Measurements from ENCODE around the gene DYNC1H1. TPM values are rescaled to one million over a fixed set of nuclear protein-coding genes. Genes with fewer than 3 reads are reported as not detected.
"Not testable (repeated sequence)": the region's sequence is repeated elsewhere in the genome, so short reads cannot be mapped to it uniquely, and the experiment has no call there.

The DYNC1H1 gene
- polyA plus RNA-seq, 5 donors = 266 to 332 (median 277) TPM

DNA sequence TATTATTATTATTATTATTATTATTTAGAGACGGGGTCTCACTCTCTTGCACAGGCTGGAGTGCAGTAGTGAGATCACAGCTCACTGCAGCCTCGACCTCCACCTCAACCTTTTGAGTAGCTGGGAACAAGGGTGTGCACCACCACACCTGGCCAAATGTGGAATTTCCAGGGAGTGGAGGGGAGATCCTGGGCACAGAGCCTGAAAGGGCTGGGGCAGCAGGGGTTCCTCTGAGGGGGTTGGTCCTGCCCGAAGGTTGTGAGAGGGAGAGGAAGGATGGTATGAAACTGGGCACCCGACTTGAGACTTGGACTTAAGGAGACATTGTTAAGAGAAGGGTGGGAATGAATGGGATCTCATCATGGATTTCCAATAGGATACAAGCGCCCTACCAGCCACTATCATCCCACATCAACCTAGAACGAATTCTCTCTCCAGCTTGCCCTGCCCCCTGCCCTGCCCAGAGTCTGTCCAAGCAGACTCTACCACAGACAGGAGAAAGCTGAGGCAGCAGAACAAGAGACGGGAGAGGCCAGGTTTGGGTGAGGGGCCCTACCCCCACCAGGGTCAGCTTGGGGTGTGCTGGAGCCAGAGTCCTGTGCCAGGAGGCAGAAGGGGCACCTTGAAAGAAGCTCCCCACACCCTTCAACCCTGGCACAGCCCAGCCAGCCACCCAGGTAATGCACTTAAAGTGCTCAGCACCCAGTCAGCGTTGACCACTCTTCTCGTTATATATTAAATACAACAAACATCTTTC is 2.4 kb upstream of the DYNC1H1 start:
- DNase-seq = no peak

DNA sequence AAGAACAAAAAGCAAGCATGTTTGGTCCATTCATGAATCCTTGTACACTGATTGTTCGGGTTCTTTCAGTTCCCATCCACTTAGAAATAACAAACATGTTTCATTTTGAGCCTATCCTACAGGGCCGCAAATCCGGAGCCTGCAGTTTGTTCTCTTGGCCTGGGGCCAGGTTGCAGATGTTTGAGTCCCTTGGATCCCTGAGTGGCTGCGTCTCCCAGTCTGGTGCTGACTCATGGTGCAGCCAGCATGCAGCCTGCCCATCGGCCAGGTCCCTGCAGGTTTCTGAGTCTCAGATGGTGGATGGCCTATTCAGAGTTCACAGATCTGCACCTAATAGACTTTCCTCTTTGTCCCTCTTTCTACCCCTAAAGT is 1.9 kb upstream of the DYNC1H1 start:
- no peak for DNase-seq

DNA sequence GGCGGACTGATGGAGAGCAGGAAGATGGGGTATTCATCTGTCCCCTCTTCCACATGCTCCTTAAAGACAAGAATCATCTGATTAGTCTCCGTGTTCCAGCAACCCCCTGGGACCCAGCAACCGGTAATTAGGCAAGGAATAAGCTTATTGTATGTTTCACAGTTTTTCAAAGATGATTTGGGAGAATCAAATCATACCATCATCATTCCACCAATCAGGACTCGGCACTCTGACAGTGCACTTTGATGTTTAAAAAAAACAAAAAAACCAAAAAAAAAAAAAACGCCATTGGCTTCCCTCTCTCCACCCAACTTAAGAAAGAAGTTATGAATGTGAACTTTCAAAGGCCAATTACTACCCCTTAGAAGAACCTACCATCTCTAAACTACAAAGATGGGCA is 1.3 kb upstream of the DYNC1H1 start:
- DNase-seq = no peak

DNA sequence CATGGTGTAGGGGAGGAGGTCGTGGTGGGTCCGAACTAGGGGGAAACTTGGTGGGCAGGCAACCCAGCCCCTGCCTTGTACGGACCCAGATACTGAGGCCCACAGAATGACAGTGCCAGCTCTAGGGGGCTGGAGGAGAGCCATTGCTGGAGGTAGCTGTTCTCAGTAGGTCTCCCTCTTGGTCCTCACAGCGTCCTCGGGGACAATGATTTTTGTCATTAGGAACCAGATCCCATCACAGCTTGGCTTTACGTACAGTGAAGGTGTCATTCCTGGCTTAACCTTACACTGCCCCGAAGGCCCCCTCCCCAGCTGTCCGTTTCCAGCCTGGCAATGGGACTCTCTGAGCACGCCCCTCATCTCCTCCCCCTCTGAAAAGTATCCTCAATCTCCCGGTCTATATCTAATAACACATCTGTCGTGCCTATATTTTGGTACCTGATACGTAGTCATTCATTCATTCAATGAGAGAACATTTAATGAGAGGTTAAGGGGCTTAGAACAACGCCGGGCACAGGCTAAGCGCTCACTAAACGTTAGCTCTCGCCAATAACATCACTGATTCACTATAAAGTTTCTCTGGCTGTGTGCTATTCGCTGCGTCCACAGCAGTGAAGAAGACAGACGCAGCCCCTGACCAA is 597 bp upstream of the DYNC1H1 start:
- DNase-seq = no peak

DNA sequence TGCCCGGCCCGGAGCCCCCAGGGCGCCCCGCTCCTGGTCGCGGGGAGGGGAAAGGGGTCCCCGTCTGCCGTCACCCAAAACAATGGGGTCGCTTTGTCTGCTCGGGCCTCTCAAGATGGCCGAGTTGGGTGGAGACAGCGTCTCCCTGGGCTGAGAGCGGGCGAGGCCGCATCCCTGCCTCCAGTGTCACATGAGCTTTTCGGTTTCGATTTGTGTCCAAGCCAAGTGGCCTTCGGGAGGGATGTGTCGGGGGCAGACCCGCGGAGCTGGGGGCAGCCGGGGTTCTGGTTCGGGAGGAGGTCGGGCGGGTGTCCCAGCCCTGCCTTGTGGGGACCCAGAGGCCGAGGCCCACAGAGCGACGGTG is 790 bp downstream of the DYNC1H1 start:
- peak in 1 of 2 donors; percentile 65 for DNase-seq

DNA sequence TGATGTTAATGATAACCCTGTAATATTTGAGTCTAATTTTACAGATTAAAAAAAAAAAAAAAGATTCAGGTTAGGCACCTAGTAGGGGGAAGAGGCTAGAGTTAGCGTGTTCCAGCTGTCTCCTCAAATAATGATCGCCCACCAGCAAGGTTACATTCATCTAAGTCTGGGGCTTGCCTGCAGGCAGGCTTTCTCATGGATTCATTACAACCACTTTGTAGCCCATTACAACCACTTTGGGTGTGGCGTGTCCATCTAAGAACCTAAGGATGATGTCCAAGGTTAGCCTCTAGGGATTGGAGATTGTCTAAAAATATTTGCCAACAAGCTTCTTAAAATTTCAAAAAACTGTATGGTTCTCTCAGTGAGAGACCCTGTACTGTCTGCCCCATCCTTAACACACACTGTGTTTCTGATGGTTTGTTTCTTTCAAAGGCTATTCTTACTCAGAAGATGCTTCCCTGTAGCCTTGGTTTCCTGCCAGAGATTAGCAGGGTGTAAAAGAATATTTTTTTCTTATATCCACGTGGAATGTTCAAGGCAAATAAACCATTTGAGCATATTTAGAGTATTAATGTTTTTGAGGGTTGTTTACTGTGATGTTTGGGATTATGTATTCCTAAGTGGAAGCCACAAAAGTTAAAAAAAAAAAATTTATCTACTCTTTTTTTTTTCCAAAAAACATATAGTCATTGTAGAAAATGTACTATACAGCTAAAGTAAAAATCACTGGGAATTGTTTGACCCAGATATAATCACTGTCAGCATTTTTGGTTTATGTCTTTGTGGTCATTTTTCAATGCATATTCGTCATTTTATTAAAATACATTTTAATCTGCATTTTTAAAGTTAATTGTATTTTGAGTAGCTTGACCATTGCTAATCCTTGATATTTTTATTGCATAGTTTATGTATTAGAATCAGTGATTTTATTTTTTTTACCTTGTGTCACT is 1.7 kb downstream of the DYNC1H1 start:
- no peak for DNase-seq

DNA sequence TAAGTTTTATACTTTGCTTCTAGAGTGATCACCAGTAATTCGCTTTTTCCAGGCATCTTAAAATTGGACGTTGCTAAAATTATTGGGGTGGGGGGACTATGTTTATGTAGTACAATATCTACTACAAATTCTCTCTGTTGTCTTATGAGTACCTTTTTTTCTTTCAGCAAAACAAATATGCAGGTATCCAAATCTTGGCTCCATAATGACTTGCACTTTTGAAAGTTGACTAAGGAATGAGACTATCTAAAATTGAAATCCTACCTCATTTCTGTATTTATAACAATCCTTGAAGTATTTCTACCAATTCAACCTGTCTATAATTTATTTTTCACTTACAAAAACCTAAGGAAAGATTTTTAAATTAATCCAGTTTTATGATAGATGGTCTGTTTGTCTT is 2.4 kb downstream of the DYNC1H1 start:
- DNase-seq = no peak

DNA sequence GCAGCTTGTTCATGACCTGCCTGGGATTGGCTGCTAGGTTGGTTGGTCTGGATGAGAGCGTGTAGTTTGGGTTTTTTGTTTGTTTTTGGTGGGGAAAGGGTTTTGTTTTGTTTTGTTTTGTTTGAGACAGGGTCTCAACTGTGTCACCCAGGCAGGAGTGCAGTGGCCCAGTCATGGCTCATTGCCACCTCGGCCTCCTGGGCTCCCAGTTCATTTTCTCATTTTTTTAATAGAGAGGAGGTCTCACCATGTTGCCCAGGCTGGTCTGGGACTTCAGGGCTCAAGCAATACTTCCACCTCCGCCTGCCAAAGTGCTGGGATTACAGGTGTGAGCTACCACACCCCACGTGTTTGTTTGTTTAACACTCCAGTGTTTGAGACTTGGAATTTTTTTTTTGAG is 3.8 kb downstream of the DYNC1H1 start:
- DNase-seq = no peak

DNA sequence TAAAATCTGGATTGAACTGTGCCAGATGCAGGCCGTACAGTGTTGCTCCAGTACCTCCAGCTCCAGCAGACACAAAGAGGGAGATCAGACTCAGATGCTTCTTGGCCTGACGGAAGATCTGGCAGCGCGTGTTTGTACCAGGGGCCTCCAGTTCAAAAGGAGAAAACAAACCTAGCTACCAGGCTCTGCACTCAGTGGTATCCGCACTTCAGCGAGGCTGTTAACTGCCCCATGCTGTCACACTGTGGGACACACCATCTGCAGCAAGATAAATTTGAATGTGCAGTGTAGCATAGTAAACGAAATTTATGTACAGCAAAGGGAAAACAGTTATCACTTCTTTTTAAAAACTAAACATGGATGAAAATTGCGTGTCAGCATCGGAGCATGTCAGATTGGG is 5.1 kb downstream of the DYNC1H1 start:
- no peak for DNase-seq

DNA sequence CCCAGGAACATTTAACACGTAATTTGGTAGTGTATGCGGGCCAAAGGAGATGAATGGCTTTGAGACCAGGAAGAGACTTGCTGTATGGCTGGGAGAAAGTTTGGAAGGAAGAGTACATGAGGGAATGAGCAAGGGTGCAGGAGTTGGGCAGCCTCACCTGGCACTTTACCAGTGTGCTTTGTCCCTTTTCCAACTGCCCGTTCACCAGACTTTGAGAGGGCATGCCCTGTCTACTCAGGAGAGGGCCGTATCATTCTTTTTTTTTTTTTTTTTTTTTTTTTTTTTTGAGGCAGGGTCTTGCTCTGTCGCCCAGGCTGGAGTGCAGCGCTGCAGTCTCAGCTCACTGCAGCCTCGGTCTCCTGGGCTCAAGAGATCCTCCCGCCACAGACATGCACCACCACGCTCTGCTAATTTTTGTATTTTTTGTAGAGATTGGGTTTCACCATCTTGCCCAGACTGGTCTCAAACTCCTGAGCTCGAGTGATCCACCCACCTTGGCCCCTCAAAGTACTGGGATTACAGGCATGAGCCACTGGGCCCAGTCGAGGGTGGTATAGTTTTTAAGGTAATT is 6.5 kb downstream of the DYNC1H1 start:
- no peak for DNase-seq

DNA sequence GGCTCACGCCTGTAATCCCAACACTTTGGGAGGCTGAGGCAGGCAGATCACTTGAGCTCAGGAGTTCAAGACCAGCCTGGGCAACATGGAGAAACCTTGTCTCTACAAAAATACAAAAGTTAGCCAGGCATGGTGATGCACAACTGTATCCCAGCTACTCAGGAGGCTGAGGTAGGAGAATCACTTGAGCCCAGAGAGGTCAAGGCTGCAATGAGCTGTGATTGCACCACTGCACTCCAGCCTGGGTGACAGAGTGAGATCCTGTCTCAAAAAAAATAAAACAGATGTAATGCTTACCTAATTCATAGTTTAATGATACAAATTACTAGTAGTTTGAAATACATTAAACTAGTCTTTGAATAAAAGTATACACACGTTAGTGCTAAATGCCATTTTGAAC is 7.1 kb downstream of the DYNC1H1 start:
- not testable (repeated sequence) for DNase-seq

DNA sequence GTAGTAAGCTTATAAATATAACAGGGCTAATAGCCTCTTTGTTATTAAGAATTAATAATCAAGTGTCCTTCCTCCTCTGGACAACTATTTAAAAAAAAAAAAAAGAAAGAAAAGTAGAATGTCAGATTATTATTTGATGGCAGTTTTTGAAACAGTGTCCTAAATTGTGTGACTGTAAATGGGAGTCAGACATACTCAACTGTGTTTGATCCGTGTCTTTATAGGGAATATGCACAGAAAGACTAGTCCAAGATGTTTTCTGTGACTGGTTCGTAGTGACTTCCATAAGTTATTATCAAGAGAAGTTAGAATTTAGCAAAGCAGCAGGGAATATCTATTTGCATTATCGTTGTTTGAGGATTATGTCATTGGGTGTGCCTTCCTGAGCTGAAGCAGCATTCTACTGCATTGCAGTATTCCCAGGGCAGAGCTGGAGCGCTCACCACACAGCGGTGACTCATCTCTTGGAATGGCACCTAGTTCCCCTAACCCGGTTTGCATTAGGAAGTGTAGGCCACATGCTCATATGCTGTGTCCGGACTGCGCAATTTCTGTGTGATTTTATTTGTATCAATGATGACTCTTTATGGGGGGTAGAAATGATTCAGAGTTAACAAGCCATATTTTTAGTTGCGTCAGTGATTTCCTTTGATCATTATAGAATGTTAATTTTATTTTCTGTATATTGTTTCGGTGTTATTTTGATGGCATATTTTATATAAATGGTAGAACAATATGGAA is 7.9 kb downstream of the DYNC1H1 start:
- peak in 1 of 2 donors; percentile 17 for DNase-seq

DNA sequence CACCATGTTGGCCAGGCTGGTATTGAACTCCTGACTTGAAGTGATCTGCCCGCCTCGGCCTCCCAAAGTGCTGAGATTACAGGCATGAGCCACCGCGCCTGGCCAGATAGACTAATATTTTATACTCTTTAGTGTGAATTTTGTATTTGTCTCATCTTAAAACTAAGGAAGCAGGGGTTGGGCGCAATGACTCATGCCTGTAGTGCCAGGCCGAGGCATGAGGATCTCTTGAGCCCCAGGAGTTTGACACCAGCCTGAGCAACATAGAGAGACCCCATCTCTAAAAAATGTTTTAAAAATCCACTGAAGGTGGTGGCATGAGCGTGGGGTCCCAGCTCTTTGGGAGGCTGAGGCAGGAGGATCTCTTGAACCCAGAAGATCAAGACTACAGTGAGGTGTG is 9.0 kb downstream of the DYNC1H1 start:
- no peak for DNase-seq

DNA sequence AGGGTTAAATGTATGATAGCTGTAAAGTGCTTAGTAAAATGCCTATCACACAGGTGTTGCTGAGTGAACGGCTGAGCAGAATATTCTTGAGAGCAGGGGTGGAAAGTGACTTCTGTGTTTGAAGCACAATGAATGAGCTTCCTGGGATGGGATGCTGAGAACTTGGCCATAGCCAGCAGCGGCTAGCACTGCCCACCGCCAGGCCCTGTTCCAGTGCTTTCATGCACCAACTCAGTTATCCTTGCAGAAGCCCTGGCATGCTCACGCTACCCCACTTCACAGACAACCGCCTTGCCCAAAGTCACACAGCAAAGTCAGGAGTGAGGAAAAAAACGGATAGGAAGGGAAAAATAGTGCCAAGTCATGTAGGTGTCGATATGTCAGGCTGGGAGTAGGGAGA is 10.9 kb downstream of the DYNC1H1 start:
- no peak for DNase-seq

DNA sequence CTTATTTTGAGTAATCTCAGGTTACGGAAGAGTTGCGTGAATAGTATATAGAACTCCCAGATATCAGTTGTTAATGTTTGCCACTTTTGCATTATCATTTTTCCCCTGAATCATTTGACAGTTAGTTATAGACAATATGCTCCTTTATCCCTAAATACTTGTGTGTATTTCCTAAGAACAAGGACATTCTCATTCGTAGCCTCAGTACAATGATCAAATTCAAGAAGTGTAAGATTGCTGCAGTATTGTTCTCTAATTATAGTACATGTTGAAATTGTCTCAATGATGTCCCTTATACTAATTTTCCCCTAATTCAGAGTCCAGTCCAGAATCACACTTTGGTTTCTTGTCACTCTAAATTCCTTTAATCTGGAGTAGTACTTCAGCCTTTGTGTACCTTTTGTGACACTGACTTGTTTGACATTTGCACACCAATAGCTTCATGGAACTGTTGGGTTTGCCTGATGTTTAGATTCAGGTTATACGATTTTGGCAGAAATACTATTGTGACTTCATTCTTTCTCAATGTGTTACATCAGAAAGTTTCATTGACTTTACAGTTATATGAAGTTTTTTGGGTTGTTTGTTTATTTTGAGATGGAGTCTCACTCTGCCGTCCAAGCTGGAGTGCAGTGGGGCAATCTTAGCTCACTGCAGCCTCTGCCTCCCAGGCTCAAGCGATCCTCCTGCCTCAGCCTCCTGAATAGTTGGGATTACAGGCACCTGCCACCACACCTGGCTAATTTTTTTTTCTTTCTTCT is 13.1 kb downstream of the DYNC1H1 start:
- DNase-seq = no peak

DNA sequence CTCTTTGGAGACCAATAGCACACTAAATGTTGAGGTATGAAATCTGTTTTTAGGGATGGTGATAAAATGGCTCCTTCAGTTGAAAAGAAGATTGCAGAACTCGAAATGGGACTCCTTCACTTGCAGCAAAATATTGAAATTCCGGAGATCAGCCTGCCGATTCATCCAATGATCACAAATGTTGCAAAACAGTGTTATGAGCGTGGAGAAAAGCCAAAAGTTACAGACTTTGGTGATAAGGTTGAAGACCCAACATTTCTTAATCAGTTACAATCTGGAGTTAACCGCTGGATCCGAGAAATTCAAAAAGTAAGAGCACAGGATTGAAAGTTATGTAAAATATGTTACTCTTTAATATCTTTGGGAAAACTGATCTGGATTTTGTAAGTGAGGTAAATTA is 15.3 kb downstream of the DYNC1H1 start:
- DNase-seq = no peak

DNA sequence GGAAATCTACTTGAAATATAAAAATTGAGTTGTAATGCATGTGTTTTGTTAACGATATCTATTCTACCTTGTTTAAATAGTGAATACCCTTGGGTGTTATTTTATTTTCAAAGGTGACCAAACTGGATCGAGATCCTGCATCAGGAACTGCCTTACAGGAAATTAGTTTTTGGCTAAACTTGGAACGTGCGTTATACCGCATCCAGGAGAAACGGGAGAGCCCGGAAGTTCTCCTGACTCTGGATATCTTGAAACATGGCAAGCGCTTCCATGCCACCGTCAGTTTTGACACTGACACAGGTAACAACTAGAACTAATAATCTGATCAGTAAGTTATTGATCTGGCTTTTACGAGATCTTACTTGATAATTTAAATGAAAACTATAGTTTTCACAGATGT is 15.9 kb downstream of the DYNC1H1 start:
- DNase-seq = no peak

DNA sequence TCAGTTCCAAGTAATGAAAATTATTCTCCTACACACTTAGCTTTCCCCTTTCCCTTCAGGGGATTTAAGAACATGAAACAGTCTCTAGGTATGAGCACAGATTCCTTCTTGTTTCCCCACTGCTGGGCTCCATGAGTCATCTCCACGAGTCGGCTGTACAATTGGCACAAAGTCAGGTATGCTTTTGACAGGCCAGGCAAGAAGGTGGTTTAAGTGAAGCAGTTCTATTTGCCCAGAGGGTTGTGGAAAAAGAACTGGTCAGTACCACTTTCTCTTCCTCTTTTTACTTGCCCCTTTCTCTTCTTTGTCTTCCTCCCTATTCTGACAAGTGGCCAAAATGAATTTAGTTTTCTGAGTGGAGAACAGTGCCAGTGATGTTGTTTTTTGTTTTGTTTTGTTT is 16.3 kb downstream of the DYNC1H1 start:
- no peak for DNase-seq

DNA sequence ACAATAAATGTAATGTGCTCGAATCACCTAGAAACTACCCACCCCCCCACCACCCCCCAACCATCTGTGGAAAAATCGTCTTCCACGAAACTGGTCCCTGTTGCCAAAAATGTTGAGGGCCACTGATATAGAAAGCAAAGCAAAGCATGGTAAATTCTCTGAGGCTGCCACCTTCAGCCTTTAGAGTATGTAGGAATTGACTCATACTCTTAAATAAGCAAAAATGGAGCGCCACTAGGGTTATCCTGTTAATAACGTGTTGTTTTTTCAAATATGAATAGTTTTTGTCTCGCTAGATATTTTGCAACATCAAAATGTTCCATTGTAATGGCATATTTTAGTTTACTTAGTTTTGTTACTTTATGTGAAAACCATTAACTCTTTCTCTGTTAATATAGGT is 18.2 kb downstream of the DYNC1H1 start:
- DNase-seq = no peak

DNA sequence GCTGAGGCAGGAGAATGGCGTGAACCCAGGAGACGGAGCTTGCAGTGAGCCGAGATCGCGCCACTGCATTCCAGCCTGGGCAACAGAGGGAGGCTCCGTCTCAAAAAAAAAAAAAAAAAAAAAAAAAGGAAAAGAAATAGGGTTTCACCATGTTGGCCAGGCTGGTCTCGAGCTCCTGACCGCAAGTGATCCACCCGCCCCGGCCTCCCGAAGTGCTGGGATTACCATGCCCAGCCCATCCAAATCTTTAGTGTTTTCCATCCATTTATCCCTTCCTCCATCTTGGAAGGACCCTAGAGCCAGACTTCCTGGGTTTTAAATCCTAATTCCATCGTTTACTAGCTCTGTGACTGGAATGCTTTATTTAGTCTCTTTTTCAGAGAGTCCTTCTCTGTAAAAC is 20.5 kb downstream of the DYNC1H1 start:
- DNase-seq = not testable (repeated sequence)

DNA sequence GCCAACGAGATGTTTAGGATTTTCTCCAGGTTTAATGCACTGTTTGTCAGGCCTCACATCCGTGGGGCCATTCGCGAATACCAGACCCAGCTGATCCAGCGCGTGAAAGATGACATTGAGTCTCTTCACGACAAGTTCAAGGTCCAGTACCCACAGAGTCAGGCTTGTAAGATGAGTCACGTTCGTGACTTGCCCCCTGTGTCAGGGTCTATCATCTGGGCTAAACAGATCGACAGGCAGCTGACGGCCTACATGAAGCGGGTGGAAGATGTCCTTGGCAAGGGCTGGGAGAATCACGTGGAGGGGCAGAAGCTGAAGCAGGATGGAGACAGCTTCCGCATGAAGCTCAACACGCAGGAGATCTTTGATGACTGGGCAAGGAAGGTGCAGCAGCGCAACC is 21.6 kb downstream of the DYNC1H1 start:
- DNase-seq = no peak

Measured in right lung (tissue), 5 donors.